ENCODE results near the gene ACE.

The ACE gene

GRCh38 chr17:63431939-63432804, 44.7 kb upstream of the ACE start:
- WGBS, 2 donors (ENCODE audit: extremely low coverage in 2 of 2, insufficient read length in 2 of 2, insufficient replicate concordance in 1 of 2): no CpG with 5 or more reads among the region's 16 CpGs
- Histone ChIP-seq H2BK5ac (ENCODE audit: low read length) (no peak overlapping the region), H4K8ac (ENCODE audit: low read depth, low read length) (no peak overlapping the region), H3K9me3 (replicated peaks in 1 of 2; ENCODE audit: control insufficient read depth in 2 of 2, insufficient read depth in 1 of 2, low read depth in 1 of 2, low read length in 2 of 2) (no peaks in the 10 kb centered on the region), H3K27ac (replicated peaks; ENCODE audit: low read length) (no peak overlapping the region), H2BK12ac (ENCODE audit: low read length) (no peak overlapping the region), H3K9ac (ENCODE audit: low read depth, low read length, poor library complexity) (no peak overlapping the region), H3K14ac (ENCODE audit: low read length) (no peak overlapping the region), H2BK15ac (ENCODE audit: low read length) (no peak overlapping the region), H2BK120ac (ENCODE audit: low read depth, low read length) (no peak overlapping the region), H3K18ac (ENCODE audit: low read length) (no peak overlapping the region), H4K91ac (ENCODE audit: low read depth, low read length, poor library complexity) (no peak overlapping the region), H3K4me3 (ENCODE audit: low read length in 2 of 2) (no peak overlapping the region), H3K23ac (ENCODE audit: low read depth, low read length, poor library complexity) (no peak overlapping the region), H2AK5ac (ENCODE audit: low read depth, low read length) (no peak overlapping the region), H2AFZ (ENCODE audit: low read length) (no peak overlapping the region), H3K4me2 (ENCODE audit: insufficient read depth, low read length, poor library complexity, severe bottlenecking) (no peak overlapping the region), H3K4me1 (ENCODE audit: control insufficient read depth in 2 of 2, insufficient read depth in 1 of 2, low read depth in 1 of 2, low read length in 2 of 2) (peaks cover 3 to 9% of the 10 kb centered on the region in 2 donors), H3K36me3 (replicated peaks in 1 of 2; ENCODE audit: control insufficient read depth in 2 of 2, insufficient read depth in 2 of 2, low read length in 2 of 2) (peaks cover 0 to 12% of the 10 kb centered on the region in 2 donors), H3K27me3 (ENCODE audit: control insufficient read depth in 3 of 3, insufficient read depth in 3 of 3, low read depth in 1 of 3, low read length in 3 of 3) (no peaks in the 10 kb centered on the region), H3K79me1 (ENCODE audit: low read depth, low read length) (peaks cover 4% of the 10 kb centered on the region), H3K4ac (ENCODE audit: low read length) (no peak overlapping the region)
- no peak for DNase-seq (ENCODE audit: low spot score)

GRCh38 chr17:63433746-63434591, 42.9 kb upstream of the ACE start:
- H3K4me1 ChIP-seq (ENCODE audit: control insufficient read depth in 2 of 2, insufficient read depth in 1 of 2, low read depth in 1 of 2, low read length in 2 of 2): peaks cover 3 to 8% of the 10 kb centered on the region in 2 donors
- no peak overlapping the region for H2BK15ac ChIP-seq (ENCODE audit: low read length)
- no peak overlapping the region for H3K18ac ChIP-seq (ENCODE audit: low read length)
- no peak for DNase-seq (ENCODE audit: low spot score)
- H2BK5ac ChIP-seq (ENCODE audit: low read length): no peak overlapping the region
- H3K4ac ChIP-seq (ENCODE audit: low read length): no peak overlapping the region
- no peaks in the 10 kb centered on the region for H3K9me3 ChIP-seq (replicated peaks in 1 of 2; ENCODE audit: control insufficient read depth in 2 of 2, insufficient read depth in 1 of 2, low read depth in 1 of 2, low read length in 2 of 2)
- no peak overlapping the region for H2BK12ac ChIP-seq (ENCODE audit: low read length)
- H3K14ac ChIP-seq (ENCODE audit: low read length): no peak overlapping the region
- no CpG with 5 or more reads among the region's 32 CpGs for WGBS, 2 donors (ENCODE audit: extremely low coverage in 2 of 2, insufficient read length in 2 of 2, insufficient replicate concordance in 1 of 2)
- no peak overlapping the region for H3K23ac ChIP-seq (ENCODE audit: low read depth, low read length, poor library complexity)
- H3K4me2 ChIP-seq (ENCODE audit: insufficient read depth, low read length, poor library complexity, severe bottlenecking): no peak overlapping the region
- H3K27me3 ChIP-seq (ENCODE audit: control insufficient read depth in 3 of 3, insufficient read depth in 3 of 3, low read depth in 1 of 3, low read length in 3 of 3): no peaks in the 10 kb centered on the region
- H3K9ac ChIP-seq (ENCODE audit: low read depth, low read length, poor library complexity): no peak overlapping the region
- no peak overlapping the region for H4K8ac ChIP-seq (ENCODE audit: low read depth, low read length)
- H2BK120ac ChIP-seq (ENCODE audit: low read depth, low read length): no peak overlapping the region
- H4K91ac ChIP-seq (ENCODE audit: low read depth, low read length, poor library complexity): no peak overlapping the region
- H2AFZ ChIP-seq (ENCODE audit: low read length): peak overlapping the region; percentile 61
- H3K4me3 ChIP-seq (ENCODE audit: low read length in 2 of 2): no peak overlapping the region
- peaks cover 4% of the 10 kb centered on the region for H3K79me1 ChIP-seq (ENCODE audit: low read depth, low read length)
- H3K27ac ChIP-seq (replicated peaks; ENCODE audit: low read length): no peak overlapping the region
- no peak overlapping the region for H2AK5ac ChIP-seq (ENCODE audit: low read depth, low read length)
- peaks cover 0 to 5% of the 10 kb centered on the region in 2 donors for H3K36me3 ChIP-seq (replicated peaks in 1 of 2; ENCODE audit: control insufficient read depth in 2 of 2, insufficient read depth in 2 of 2, low read length in 2 of 2)

- Histone ChIP-seq H3K18ac (ENCODE audit: low read length) (no peak overlapping the region), H2AFZ (ENCODE audit: low read length) (no peak overlapping the region), H2BK120ac (ENCODE audit: low read depth, low read length) (no peak overlapping the region), H3K27ac (replicated peaks; ENCODE audit: low read length) (no peak overlapping the region), H3K23ac (ENCODE audit: low read depth, low read length, poor library complexity) (peak overlapping the region; percentile 44), H3K79me1 (ENCODE audit: low read depth, low read length) (peaks cover 4% of the 10 kb centered on the region), H2BK12ac (ENCODE audit: low read length) (no peak overlapping the region), H3K9ac (ENCODE audit: low read depth, low read length, poor library complexity) (no peak overlapping the region), H4K91ac (ENCODE audit: low read depth, low read length, poor library complexity) (no peak overlapping the region), H2BK15ac (ENCODE audit: low read length) (no peak overlapping the region), H3K4me3 (ENCODE audit: low read length in 2 of 2) (no peak overlapping the region), H2AK5ac (ENCODE audit: low read depth, low read length) (no peak overlapping the region), H3K4me1 (ENCODE audit: control insufficient read depth in 2 of 2, insufficient read depth in 1 of 2, low read depth in 1 of 2, low read length in 2 of 2) (peaks cover 3 to 8% of the 10 kb centered on the region in 2 donors), H3K27me3 (ENCODE audit: control insufficient read depth in 3 of 3, insufficient read depth in 3 of 3, low read depth in 1 of 3, low read length in 3 of 3) (no peaks in the 10 kb centered on the region), H4K8ac (ENCODE audit: low read depth, low read length) (no peak overlapping the region), H3K4ac (ENCODE audit: low read length) (no peak overlapping the region), H3K9me3 (replicated peaks in 1 of 2; ENCODE audit: control insufficient read depth in 2 of 2, insufficient read depth in 1 of 2, low read depth in 1 of 2, low read length in 2 of 2) (no peaks in the 10 kb centered on the region), H3K36me3 (replicated peaks in 1 of 2; ENCODE audit: control insufficient read depth in 2 of 2, insufficient read depth in 2 of 2, low read length in 2 of 2) (peaks cover 0 to under 1% of the 10 kb centered on the region in 2 donors), H2BK5ac (ENCODE audit: low read length) (no peak overlapping the region), H3K4me2 (ENCODE audit: insufficient read depth, low read length, poor library complexity, severe bottlenecking) (no peak overlapping the region), H3K14ac (ENCODE audit: low read length) (no peak overlapping the region)
- no peak for DNase-seq (ENCODE audit: low spot score)
- no CpG with 5 or more reads among the region's 25 CpGs for whole genome bisulfite sequencing, 2 donors (ENCODE audit: extremely low coverage in 2 of 2, insufficient read length in 2 of 2, insufficient replicate concordance in 1 of 2)
These were observed 41.8 kb upstream of the ACE start for GRCh38 chr17:63434951-63435571.
